ENCODE data around the gene TM2D3.

GRCh38 chr15:101657171-101657570 is 5.0 kb upstream of the TM2D3 start:
- TF ChIP-seq TARDBP (IDR thresholded peaks at IDR 0.05), result no peak
- TF ChIP-seq FOXK2 (IDR thresholded peaks at IDR 0.05), result no peak
- no peak for TF ChIP-seq SP1 (IDR thresholded peaks at IDR 0.05)
- no peak for TF ChIP-seq FOXM1 (IDR thresholded peaks at IDR 0.05; ENCODE audit: borderline replicate concordance)

Measured in HEK293T (cell line).